ENCODE measurements around the gene DPP3. TPM values are rescaled to one million over a fixed set of nuclear protein-coding genes. Genes with fewer than 3 reads are reported as not detected.

Gene DPP3
- total RNA-seq, 1 experiment from 2014 or later: 86.7 TPM

DNA sequence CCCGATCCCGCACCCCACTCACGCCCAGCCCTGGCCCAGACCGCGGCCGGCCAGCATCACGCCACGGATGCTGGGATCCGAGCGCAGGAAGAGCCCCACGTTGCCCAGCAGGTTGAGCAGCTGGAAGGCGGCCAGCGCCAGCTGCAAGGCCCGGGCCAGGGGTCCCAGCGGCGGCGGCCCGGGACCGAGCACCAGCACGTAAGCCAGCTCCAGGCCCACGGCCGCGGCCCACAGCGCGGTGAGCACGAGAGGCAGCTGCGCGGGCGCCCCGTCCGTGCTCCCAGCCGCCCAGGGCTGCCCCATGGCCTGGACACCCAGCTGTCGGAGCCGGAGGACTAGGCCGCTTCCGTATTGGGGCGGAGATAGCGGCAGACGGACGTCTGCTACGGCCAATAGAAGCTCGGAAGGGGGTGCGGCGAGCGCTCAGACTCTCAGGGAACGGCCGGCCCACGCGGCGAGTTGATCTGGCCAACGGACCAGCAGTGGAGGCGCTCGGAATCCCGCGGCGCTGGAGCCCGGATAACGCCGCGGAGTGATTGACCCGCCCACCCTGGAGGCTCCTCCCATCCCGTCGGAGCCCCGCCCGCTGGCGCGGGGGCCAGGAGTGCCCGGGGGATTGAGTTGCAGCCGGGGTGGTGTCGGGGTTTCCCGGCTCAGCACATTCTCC, 65.6 kb downstream of the DPP3 start, which contains the start of gene ZDHHC24 (continued):
- TF ChIP-seq, protein P1, sequence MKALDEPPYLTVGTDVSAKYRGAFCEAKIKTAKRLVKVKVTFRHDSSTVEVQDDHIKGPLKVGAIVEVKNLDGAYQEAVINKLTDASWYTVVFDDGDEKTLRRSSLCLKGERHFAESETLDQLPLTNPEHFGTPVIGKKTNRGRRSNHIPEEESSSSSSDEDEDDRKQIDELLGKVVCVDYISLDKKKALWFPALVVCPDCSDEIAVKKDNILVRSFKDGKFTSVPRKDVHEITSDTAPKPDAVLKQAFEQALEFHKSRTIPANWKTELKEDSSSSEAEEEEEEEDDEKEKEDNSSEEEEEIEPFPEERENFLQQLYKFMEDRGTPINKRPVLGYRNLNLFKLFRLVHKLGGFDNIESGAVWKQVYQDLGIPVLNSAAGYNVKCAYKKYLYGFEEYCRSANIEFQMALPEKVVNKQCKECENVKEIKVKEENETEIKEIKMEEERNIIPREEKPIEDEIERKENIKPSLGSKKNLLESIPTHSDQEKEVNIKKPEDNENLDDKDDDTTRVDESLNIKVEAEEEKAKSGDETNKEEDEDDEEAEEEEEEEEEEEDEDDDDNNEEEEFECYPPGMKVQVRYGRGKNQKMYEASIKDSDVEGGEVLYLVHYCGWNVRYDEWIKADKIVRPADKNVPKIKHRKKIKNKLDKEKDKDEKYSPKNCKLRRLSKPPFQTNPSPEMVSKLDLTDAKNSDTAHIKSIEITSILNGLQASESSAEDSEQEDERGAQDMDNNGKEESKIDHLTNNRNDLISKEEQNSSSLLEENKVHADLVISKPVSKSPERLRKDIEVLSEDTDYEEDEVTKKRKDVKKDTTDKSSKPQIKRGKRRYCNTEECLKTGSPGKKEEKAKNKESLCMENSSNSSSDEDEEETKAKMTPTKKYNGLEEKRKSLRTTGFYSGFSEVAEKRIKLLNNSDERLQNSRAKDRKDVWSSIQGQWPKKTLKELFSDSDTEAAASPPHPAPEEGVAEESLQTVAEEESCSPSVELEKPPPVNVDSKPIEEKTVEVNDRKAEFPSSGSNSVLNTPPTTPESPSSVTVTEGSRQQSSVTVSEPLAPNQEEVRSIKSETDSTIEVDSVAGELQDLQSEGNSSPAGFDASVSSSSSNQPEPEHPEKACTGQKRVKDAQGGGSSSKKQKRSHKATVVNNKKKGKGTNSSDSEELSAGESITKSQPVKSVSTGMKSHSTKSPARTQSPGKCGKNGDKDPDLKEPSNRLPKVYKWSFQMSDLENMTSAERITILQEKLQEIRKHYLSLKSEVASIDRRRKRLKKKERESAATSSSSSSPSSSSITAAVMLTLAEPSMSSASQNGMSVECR (CRISPR knock-in tag; IDR thresholded peaks at IDR 0.05; ENCODE audit: borderline replicate concordance): 0 out of 2 replicates have a peak, but pooled peaks have one; percentile 30
- TF ChIP-seq, protein P2, sequence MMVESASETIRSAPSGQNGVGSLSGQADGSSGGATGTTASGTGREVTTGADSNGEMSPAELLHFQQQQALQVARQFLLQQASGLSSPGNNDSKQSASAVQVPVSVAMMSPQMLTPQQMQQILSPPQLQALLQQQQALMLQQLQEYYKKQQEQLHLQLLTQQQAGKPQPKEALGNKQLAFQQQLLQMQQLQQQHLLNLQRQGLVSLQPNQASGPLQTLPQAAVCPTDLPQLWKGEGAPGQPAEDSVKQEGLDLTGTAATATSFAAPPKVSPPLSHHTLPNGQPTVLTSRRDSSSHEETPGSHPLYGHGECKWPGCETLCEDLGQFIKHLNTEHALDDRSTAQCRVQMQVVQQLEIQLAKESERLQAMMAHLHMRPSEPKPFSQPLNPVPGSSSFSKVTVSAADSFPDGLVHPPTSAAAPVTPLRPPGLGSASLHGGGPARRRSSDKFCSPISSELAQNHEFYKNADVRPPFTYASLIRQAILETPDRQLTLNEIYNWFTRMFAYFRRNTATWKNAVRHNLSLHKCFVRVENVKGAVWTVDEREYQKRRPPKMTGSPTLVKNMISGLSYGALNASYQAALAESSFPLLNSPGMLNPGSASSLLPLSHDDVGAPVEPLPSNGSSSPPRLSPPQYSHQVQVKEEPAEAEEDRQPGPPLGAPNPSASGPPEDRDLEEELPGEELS (CRISPR knock-in tag; IDR thresholded peaks at IDR 0.05): peak; percentile 62; the same call in 1 of the 2 replicates
- TF ChIP-seq, protein P3, sequence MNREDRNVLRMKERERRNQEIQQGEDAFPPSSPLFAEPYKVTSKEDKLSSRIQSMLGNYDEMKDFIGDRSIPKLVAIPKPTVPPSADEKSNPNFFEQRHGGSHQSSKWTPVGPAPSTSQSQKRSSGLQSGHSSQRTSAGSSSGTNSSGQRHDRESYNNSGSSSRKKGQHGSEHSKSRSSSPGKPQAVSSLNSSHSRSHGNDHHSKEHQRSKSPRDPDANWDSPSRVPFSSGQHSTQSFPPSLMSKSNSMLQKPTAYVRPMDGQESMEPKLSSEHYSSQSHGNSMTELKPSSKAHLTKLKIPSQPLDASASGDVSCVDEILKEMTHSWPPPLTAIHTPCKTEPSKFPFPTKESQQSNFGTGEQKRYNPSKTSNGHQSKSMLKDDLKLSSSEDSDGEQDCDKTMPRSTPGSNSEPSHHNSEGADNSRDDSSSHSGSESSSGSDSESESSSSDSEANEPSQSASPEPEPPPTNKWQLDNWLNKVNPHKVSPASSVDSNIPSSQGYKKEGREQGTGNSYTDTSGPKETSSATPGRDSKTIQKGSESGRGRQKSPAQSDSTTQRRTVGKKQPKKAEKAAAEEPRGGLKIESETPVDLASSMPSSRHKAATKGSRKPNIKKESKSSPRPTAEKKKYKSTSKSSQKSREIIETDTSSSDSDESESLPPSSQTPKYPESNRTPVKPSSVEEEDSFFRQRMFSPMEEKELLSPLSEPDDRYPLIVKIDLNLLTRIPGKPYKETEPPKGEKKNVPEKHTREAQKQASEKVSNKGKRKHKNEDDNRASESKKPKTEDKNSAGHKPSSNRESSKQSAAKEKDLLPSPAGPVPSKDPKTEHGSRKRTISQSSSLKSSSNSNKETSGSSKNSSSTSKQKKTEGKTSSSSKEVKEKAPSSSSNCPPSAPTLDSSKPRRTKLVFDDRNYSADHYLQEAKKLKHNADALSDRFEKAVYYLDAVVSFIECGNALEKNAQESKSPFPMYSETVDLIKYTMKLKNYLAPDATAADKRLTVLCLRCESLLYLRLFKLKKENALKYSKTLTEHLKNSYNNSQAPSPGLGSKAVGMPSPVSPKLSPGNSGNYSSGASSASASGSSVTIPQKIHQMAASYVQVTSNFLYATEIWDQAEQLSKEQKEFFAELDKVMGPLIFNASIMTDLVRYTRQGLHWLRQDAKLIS (CRISPR knock-in tag; IDR thresholded peaks at IDR 0.05; ENCODE audit: borderline replicate concordance): no peak
- TF ChIP-seq NFE2L1 (CRISPR knock-in tag; IDR thresholded peaks at IDR 0.05) (no peak), ZNF219 (CRISPR knock-in tag; IDR thresholded peaks at IDR 0.05; ENCODE audit: borderline replicate concordance) (no peak; the same call in 1 of the 2 replicates), ZNF232 (CRISPR knock-in tag; IDR thresholded peaks at IDR 0.05) (no peak)

DNA sequence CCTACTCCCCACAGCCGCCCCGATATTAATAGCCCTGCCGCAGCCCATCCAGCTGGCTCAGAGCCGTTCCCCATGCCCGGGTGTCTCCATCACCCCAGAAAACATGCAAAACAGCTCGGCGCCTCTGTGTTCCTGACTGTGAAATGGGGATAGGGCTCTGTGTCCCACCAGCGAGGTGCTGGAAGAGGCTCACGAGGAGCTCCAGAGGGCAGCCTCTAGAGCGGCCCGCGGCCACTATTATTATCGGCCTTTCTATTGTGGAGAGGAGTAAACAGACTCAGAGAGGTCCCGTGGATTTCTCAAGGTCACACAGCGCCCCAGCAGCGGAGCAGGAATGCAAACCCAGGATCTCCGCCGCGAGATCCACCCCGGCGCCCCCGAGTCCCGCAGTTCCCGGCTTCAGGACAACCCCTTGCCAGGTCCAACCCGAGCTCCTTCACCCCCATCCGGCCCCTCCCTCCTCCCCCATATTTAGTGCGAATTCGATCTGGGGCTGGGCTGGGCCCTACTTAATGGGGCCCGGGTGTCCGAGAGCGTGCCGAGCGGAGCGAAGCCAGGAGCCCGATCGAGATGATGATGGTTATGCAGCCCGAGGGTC, 66.2 kb downstream of the DPP3 start, which contains the start of gene ACTN3:
ACTN3 (plus strand) TSS at position 536 of the 598 bp plus-strand sequence; CDS start at position 571, 35 bp downstream.
- ATAC-seq (peak; percentile 55), DNase-seq (ENCODE audit: low spot score) (peak; percentile 81)
- CTCF ChIA-PET: interaction anchor here (0.6 to 2.9 kb wide), 18 partner anchors 13 to 300 kb away, joined by 3 to 34 read pairs (median 4); partner anchors contain the start of genes CCDC87, CCS, DPP3 and MRPL11
- Mint-ChIP-seq H3K9me3 (no peaks in the 10 kb centered on the region), H3K27ac (peak within 1 kb of the TSS; percentile 93), H3K27me3 (ENCODE audit: low read depth) (no peaks in the 10 kb centered on the region), H3K36me3 (no peaks in the 10 kb centered on the region; the same call in 1 of the 2 replicates), H3K4me1 (peaks cover 38% of the 10 kb centered on the region), H3K4me3 (peak within 1 kb of the TSS; percentile 85)
- POLR2A ChIA-PET: interaction anchor here (0.6 to 2.0 kb wide), 13 partner anchors 17 to 757 kb away, joined by 3 to 23 read pairs (median 5); partner anchors contain the start of genes BBS1, CCDC87, CCS and DPP3
- TF ChIP-seq ZNF121 (CRISPR knock-in tag; IDR thresholded peaks at IDR 0.05) (0 out of 2 replicates have a peak, but pooled peaks have one; percentile 38), GTF2I (CRISPR knock-in tag; conservative IDR thresholded peaks at IDR 0.05) (peak; percentile 100), SP1 (CRISPR knock-in tag; conservative IDR thresholded peaks at IDR 0.05) (peak; percentile 45; the same call in 1 of the 2 replicates), JUN (CRISPR knock-in tag; IDR thresholded peaks at IDR 0.05) (no peak)
- TF ChIP-seq, protein P3 (CRISPR knock-in tag; IDR thresholded peaks at IDR 0.05; ENCODE audit: borderline replicate concordance): no peak
- TF ChIP-seq, protein P4, sequence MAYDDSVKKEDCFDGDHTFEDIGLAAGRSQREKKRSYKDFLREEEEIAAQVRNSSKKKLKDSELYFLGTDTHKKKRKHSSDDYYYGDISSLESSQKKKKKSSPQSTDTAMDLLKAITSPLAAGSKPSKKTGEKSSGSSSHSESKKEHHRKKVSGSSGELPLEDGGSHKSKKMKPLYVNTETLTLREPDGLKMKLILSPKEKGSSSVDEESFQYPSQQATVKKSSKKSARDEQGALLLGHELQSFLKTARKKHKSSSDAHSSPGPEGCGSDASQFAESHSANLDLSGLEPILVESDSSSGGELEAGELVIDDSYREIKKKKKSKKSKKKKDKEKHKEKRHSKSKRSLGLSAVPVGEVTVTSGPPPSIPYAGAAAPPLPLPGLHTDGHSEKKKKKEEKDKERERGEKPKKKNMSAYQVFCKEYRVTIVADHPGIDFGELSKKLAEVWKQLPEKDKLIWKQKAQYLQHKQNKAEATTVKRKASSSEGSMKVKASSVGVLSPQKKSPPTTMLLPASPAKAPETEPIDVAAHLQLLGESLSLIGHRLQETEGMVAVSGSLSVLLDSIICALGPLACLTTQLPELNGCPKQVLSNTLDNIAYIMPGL (CRISPR knock-in tag; IDR thresholded peaks at IDR 0.05): no peak
- TF ChIP-seq, protein P1 (CRISPR knock-in tag; IDR thresholded peaks at IDR 0.05; ENCODE audit: borderline replicate concordance): no peak

Data from WTC11 (cell line).